Neuronal stem cell (in vitro differentiated cells): ENCODE data around the gene KIFAP3.

Source experiments
- DNase-seq: peaks from one replicate; pipeline ENCODE4 v3.0.0-alpha.2; 2013; ENCODE audit warnings: low spot score
- H2AFZ ChIP-seq: one replicate; pipeline ENCODE4 v1.6.1; 2013; ENCODE audit warnings: mild to moderate bottlenecking, low read length, inconsistent platforms
- H2AK5ac ChIP-seq: 2 replicates; pipeline ENCODE4 v1.6.1; 2013; ENCODE audit warnings: low read depth, mild to moderate bottlenecking, inconsistent platforms, low read length, moderate library complexity, mixed read lengths
- H2BK120ac ChIP-seq: 2 replicates; pipeline ENCODE4 v1.6.1; 2013; ENCODE audit warnings: low read depth, mild to moderate bottlenecking, inconsistent platforms, low read length, moderate library complexity, mixed read lengths
- H2BK12ac ChIP-seq: one replicate; pipeline ENCODE4 v1.6.1; 2013; ENCODE audit warnings: low read length, inconsistent platforms
- H2BK15ac ChIP-seq: 2 replicates; pipeline ENCODE4 v1.6.1; 2013; ENCODE audit warnings: mild to moderate bottlenecking, low read length, inconsistent platforms, mixed read lengths
- H2BK5ac ChIP-seq: one replicate; pipeline ENCODE4 v1.6.1; 2013; ENCODE audit warnings: inconsistent platforms, mild to moderate bottlenecking, low read length, moderate library complexity
- H3K14ac ChIP-seq: one replicate; pipeline ENCODE4 v1.6.1; 2013; ENCODE audit warnings: low read length, inconsistent platforms
- H3K18ac ChIP-seq: 2 replicates; pipeline ENCODE4 v1.6.1; 2013; ENCODE audit warnings: low read length, inconsistent platforms
- H3K23ac ChIP-seq: 2 replicates; pipeline ENCODE4 v1.6.1; 2013; ENCODE audit warnings: low read depth, mild to moderate bottlenecking, mixed read lengths, low read length, inconsistent platforms; ENCODE audit not compliant: poor library complexity
- H3K27ac ChIP-seq: replicated peaks from 3 replicates; pipeline ENCODE4 v1.5.1; 2013; ENCODE audit warnings: low read length, inconsistent platforms
- H3K27me3 ChIP-seq, 3 experiments: 2 replicates each; pipeline ENCODE4 v1.6.1; 2013; ENCODE audit warnings: low read length in 3 of 3, mild to moderate bottlenecking in 2 of 3, inconsistent platforms in 1 of 3, low read depth in 1 of 3, mixed read lengths in 1 of 3, moderate library complexity in 1 of 3; ENCODE audit not compliant: control insufficient read depth in 3 of 3, insufficient read depth in 3 of 3
- H3K36me3 ChIP-seq, 2 donors: replicated peaks in 1 of 2; 2 replicates each; pipeline ENCODE4 v1.6.1; 2013; ENCODE audit warnings: low read length in 2 of 2; ENCODE audit not compliant: control insufficient read depth in 2 of 2, insufficient read depth in 2 of 2
- H3K4ac ChIP-seq: 2 replicates; pipeline ENCODE4 v1.6.1; 2013; ENCODE audit warnings: inconsistent platforms, mild to moderate bottlenecking, low read length, moderate library complexity
- H3K4me1 ChIP-seq, 2 donors: 1 replicate in 1 of 2; 2 replicates in 1 of 2; pipeline ENCODE4 v1.6.1; 2013; ENCODE audit warnings: low read length in 2 of 2, low read depth in 1 of 2; ENCODE audit not compliant: control insufficient read depth in 2 of 2, insufficient read depth in 1 of 2
- H3K4me2 ChIP-seq: one replicate; pipeline ENCODE4 v1.6.1; 2013; ENCODE audit warnings: mild to moderate bottlenecking, low read length, inconsistent platforms; ENCODE audit not compliant: insufficient read depth, poor library complexity, severe bottlenecking
- H3K4me3 ChIP-seq, 2 donors: 2 replicates each; pipeline ENCODE4 v1.5.1; 2013; ENCODE audit warnings: low read length in 2 of 2, mild to moderate bottlenecking in 2 of 2, inconsistent platforms in 1 of 2, moderate library complexity in 1 of 2
- H3K79me1 ChIP-seq: one replicate; pipeline ENCODE4 v1.6.1; 2013; ENCODE audit warnings: low read depth, mild to moderate bottlenecking, inconsistent platforms, low read length, moderate library complexity
- H3K9ac ChIP-seq: one replicate; pipeline ENCODE4 v1.6.1; 2013; ENCODE audit warnings: mild to moderate bottlenecking, low read depth, low read length, inconsistent platforms; ENCODE audit not compliant: poor library complexity
- H3K9me3 ChIP-seq, 2 donors: replicated peaks in 1 of 2; 2 replicates each; pipeline versions ENCODE3 to v1.6.1; 2013; ENCODE audit warnings: low read length in 2 of 2, mild to moderate bottlenecking in 2 of 2, inconsistent platforms in 1 of 2, low read depth in 1 of 2, mixed read lengths in 1 of 2, moderate library complexity in 1 of 2; ENCODE audit not compliant: control insufficient read depth in 2 of 2, insufficient read depth in 1 of 2
- H4K8ac ChIP-seq: one replicate; pipeline ENCODE4 v1.6.1; 2013; ENCODE audit warnings: low read depth, mild to moderate bottlenecking, inconsistent platforms, low read length, moderate library complexity
- H4K91ac ChIP-seq: one replicate; pipeline ENCODE4 v1.6.1; 2013; ENCODE audit warnings: low read length, low read depth, mild to moderate bottlenecking, inconsistent platforms; ENCODE audit not compliant: poor library complexity
- WGBS, 2 donors: extraction: QIAGEN DNeasy Blood & Tissue Kit; methylation state at CpG; one replicate each; pipeline ENCODE4 v1.1.7; 2013; ENCODE audit warnings: missing lambda C conversion rate in 2 of 2, mixed read lengths in 1 of 2; ENCODE audit not compliant: insufficient read length in 2 of 2, insufficient replicate concordance in 1 of 2; ENCODE audit errors: extremely low coverage in 2 of 2; 5-methylcytosine and 5-hydroxymethylcytosine counted together

The KIFAP3 gene

DNA sequence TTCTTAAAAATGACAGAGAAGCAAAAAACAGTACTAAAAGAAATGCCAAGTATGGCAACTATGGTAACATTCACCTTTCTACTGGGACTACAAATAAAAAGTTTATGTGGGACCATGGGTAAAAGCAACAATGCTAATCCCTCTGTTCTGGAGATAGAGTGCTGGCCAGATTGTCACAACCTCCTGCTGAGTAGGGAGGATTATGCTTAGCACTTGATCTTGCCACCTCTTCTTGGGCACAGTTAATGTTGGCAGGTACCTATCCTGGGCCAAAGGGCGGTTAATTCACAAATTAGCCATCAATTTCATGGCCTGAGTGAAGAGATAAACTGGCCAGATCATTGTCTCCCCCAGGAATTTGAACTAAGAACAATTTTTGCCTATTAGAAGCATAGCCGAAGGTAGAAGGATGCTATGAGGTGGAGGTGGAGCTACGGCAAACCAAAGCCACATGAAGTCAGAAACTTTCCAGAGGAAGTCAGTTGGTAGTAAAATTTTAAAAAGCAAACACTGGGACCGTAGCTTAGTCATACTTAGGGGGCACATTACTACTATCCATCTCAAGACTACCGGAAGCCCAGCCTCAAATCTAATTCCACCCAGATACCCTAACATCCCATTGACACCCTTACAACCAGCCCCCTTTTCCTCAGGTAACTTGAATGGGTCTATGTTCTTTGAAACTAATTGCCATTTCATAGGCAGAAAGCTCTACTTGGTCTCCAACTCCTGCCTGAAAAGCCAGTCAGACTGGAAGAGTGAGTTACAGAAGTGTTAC is 183.5 kb downstream of the KIFAP3 start:
- Histone ChIP-seq H3K4me3 (no peak overlapping the region), H2BK15ac (no peak overlapping the region), H3K14ac (no peak overlapping the region), H2BK5ac (no peak overlapping the region), H3K4me1 (peaks cover 0 to 1% of the 10 kb centered on the region in 2 donors), H3K9me3 (no peaks in the 10 kb centered on the region), H4K8ac (no peak overlapping the region), H3K9ac (no peak overlapping the region), H3K4ac (no peak overlapping the region), H2AFZ (no peak overlapping the region), H3K36me3 (peaks cover 3 to 28% of the 10 kb centered on the region in 2 donors), H3K23ac (no peak overlapping the region), H4K91ac (no peak overlapping the region), H2AK5ac (no peak overlapping the region), H2BK120ac (no peak overlapping the region), H3K4me2 (no peak overlapping the region), H3K79me1 (no peaks in the 10 kb centered on the region), H2BK12ac (no peak overlapping the region), H3K18ac (no peak overlapping the region), H3K27me3 (peaks cover 0 to 4% (median 0%) of the 10 kb centered on the region in 3 experiments), H3K27ac (no peak overlapping the region)
- DNase-seq = no peak
- WGBS, 2 donors = no CpG with 5 or more reads among the region's 5 CpGs

DNA sequence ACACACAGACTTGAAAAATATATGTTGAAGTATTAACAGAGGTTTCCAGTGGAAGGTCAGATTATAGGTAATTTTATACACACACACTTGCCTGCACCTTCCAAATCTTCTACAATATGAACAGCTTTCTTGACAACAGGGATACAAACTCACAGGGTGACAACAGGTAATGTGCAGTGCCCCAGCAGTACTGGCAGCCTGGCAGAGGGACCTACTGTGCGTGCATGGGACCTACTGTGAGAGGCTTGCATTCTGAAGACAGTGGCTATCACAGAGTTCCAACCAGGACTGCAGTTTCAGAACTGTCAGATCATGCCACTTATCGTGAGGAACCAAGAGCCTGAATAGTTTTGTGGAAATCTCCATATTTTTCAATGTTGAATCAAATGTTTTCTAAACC is 184.6 kb downstream of the KIFAP3 start:
- Histone ChIP-seq H3K27ac (no peak overlapping the region), H2BK5ac (no peak overlapping the region), H2BK15ac (no peak overlapping the region), H3K36me3 (peaks cover 4 to 39% of the 10 kb centered on the region in 2 donors), H3K18ac (no peak overlapping the region), H3K9me3 (no peaks in the 10 kb centered on the region), H4K8ac (no peak overlapping the region), H3K14ac (no peak overlapping the region), H2BK12ac (no peak overlapping the region), H3K4me2 (no peak overlapping the region), H3K27me3 (no peaks in the 10 kb centered on the region), H4K91ac (peak overlapping the region; percentile 89), H3K4me3 (no peak overlapping the region), H3K9ac (no peak overlapping the region), H3K4ac (no peak overlapping the region), H2AK5ac (no peak overlapping the region), H3K4me1 (peaks cover 0 to 1% of the 10 kb centered on the region in 2 donors), H2BK120ac (no peak overlapping the region), H3K23ac (no peak overlapping the region), H2AFZ (no peak overlapping the region), H3K79me1 (no peaks in the 10 kb centered on the region)
- WGBS, 2 donors = no CpG with 5 or more reads among the region's 2 CpGs
- DNase-seq = no peak

DNA sequence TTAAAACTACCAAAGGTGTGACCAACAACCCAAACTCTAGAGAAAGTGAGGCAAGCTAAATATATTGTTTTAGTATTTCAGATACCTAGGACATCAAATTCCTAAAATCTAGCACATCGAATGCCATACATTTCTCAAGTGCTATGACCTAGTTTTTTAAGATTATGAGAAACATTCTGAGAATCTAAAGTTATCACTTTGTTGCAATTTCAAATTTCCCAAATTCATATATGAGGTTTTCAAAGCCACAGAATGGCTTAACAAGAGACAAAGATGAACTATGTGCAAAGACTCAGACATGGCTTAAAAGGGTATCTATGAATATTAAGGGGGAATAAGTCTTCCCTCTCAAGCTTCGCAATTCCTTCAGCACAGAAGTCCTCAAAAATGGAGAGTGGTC is 187.6 kb downstream of the KIFAP3 start:
- Histone ChIP-seq H3K4me1 (no peaks in the 10 kb centered on the region), H2BK5ac (no peak overlapping the region), H2BK120ac (no peak overlapping the region), H3K14ac (no peak overlapping the region), H3K4ac (no peak overlapping the region), H3K9me3 (no peaks in the 10 kb centered on the region), H4K8ac (no peak overlapping the region), H2AFZ (no peak overlapping the region), H2BK12ac (no peak overlapping the region), H3K4me3 (no peak overlapping the region), H3K18ac (no peak overlapping the region), H3K27me3 (no peaks in the 10 kb centered on the region), H3K4me2 (no peak overlapping the region), H3K27ac (no peak overlapping the region), H3K36me3 (peaks cover 4 to 48% of the 10 kb centered on the region in 2 donors), H2BK15ac (no peak overlapping the region), H4K91ac (no peak overlapping the region), H3K79me1 (no peaks in the 10 kb centered on the region), H3K23ac (no peak overlapping the region), H2AK5ac (no peak overlapping the region), H3K9ac (no peak overlapping the region)
- no CpG with 5 or more reads among the region's 2 CpGs for WGBS, 2 donors
- DNase-seq = no peak

DNA sequence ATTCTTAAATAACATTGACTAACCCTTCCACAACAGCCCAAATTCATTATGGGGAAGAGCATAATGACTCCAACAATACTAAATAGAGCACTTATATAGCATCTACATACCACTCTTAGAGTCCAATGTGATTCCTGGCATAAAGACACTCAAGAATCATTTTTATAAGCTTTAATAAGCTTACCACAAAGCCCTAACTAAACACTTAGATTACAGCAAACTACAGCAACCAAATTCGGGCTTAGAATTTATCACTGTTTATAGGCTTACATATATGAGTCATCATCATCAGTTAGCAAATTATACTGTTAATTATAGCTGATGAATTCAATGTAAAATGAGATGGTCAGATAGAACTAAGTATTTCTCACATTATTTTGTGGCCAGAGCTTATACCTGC is 188.1 kb downstream of the KIFAP3 start:
- Histone ChIP-seq H4K91ac (no peak overlapping the region), H3K27me3 (no peaks in the 10 kb centered on the region), H2BK120ac (no peak overlapping the region), H2BK12ac (no peak overlapping the region), H3K18ac (no peak overlapping the region), H3K79me1 (no peaks in the 10 kb centered on the region), H4K8ac (no peak overlapping the region), H2AFZ (no peak overlapping the region), H2AK5ac (no peak overlapping the region), H3K9me3 (no peaks in the 10 kb centered on the region), H3K9ac (no peak overlapping the region), H3K36me3 (peaks cover 4 to 49% of the 10 kb centered on the region in 2 donors), H3K4me3 (no peak overlapping the region), H2BK5ac (no peak overlapping the region), H3K4me1 (no peaks in the 10 kb centered on the region), H2BK15ac (no peak overlapping the region), H3K14ac (no peak overlapping the region), H3K4me2 (no peak overlapping the region), H3K27ac (no peak overlapping the region), H3K4ac (no peak overlapping the region), H3K23ac (no peak overlapping the region)
- WGBS, 2 donors = no CpG with 5 or more reads among the region's 1 CpG
- DNase-seq = no peak
